Natural killer cell (primary cell): Measurements from ENCODE around the gene RABL3. TPM values are rescaled to one million over a fixed set of nuclear protein-coding genes. Genes with fewer than 3 reads are reported as not detected.

Experiments
- ATAC-seq, 3 donors: fragments of 150-1000 bp in 2 of 3; fragments of 200-7000 bp in 1 of 3; cut with Tn5 transposase; 1 replicate in 1 of 3; 2 replicates in 2 of 3; pipeline ENCODE4 v1.10.0; 2021; ENCODE audit warnings: mild to moderate bottlenecking in 2 of 3, moderate library complexity in 2 of 3
- DNase-seq, 2 donors: peaks; one replicate each; pipeline versions ENCODE4 v3.0.0 to v3.0.0-alpha.2; 2013 to 2021; ENCODE audit warnings: mixed read lengths in 1 of 2
- H3K27ac ChIP-seq: one replicate; pipeline ENCODE4 v1.5.1; 2013; ENCODE audit warnings: mild to moderate bottlenecking, low read length
- H3K27me3 ChIP-seq: one replicate; pipeline ENCODE4 v1.6.1; 2013; ENCODE audit warnings: low read length; ENCODE audit not compliant: control insufficient read depth, insufficient read depth
- H3K36me3 ChIP-seq: one replicate; pipeline ENCODE4 v1.6.1; 2013; ENCODE audit warnings: low read length; ENCODE audit not compliant: control insufficient read depth, insufficient read depth
- H3K4me1 ChIP-seq: one replicate; pipeline ENCODE4 v1.6.1; 2013; ENCODE audit warnings: low read length; ENCODE audit not compliant: control insufficient read depth, insufficient read depth
- H3K4me3 ChIP-seq: one replicate; pipeline ENCODE4 v1.5.1; 2013; ENCODE audit warnings: low read length
- H3K9me3 ChIP-seq: one replicate; pipeline ENCODE4 v1.6.1; 2013; ENCODE audit warnings: low read length; ENCODE audit not compliant: control insufficient read depth, insufficient read depth
- H3K27ac Mint-ChIP-seq, 2 donors: one replicate each; pipeline ENCODE4 v1.8.0; 2022; ENCODE audit warnings: mild to moderate bottlenecking in 2 of 2, mixed read lengths in 2 of 2, moderate library complexity in 1 of 2
- H3K27me3 Mint-ChIP-seq, 2 donors: one replicate each; pipeline ENCODE4 v1.8.0; 2022; ENCODE audit warnings: low read depth in 2 of 2, mixed read lengths in 2 of 2
- H3K36me3 Mint-ChIP-seq: one replicate; pipeline ENCODE4 v1.8.0; 2022; ENCODE audit warnings: mixed read lengths
- H3K4me1 Mint-ChIP-seq, 2 donors: one replicate each; pipeline ENCODE4 v1.8.0; 2022; ENCODE audit warnings: mixed read lengths in 2 of 2
- H3K4me3 Mint-ChIP-seq: one replicate; pipeline ENCODE4 v1.8.0; 2022; ENCODE audit warnings: mild to moderate bottlenecking, moderate library complexity, mixed read lengths
- H3K9me3 Mint-ChIP-seq, 2 donors: one replicate each; pipeline ENCODE4 v1.8.0; 2022; ENCODE audit warnings: mixed read lengths in 2 of 2
- CTCF ChIP-seq: fragments of 200-600 bp; IDR thresholded peaks from one replicate; pipeline ENCODE4 v1.8.0; 2022; ENCODE audit warnings: antibody characterized with exemption
- WGBS: methylation state at CpG from one replicate; pipeline ENCODE4 v1.1.7; 2013; ENCODE audit warnings: missing lambda C conversion rate; ENCODE audit not compliant: insufficient coverage; 5-methylcytosine and 5-hydroxymethylcytosine counted together
- intact Hi-C: fragments of 100-400 bp; cut with micrococcal nuclease; formaldehyde crosslinking; loops from one replicate; pipeline ENCODE4 v1.14.2; 2022
- total RNA-seq, 4 donors: library from RNA; stranded (reverse); fragments of 120-200 nt in 1 of 4; gene quantifications; one replicate each; pipeline versions ENCODE4 v1.2.3 to v1.2.4, GENCODE V29; 2013 to 2022

The RABL3 gene
- total RNA-seq, 3 donors from 2014 or later (not counting 1 experiment from before 2014, with no cell fraction given) = 11.7 to 18.4 (median 16.7) TPM

- intact Hi-C loops = no loop called here
Measured at GRCh38 chr3:120681506-120682038, 60.7 kb downstream of the RABL3 start.

GRCh38 chr3:120681018-120681417 lies 61.3 kb downstream of the RABL3 start:
- Histone ChIP-seq H3K9me3 (no peaks in the 10 kb centered on the region), H3K4me3 (no peak overlapping the region), H3K27me3 (no peaks in the 10 kb centered on the region), H3K4me1 (no peaks in the 10 kb centered on the region), H3K27ac (no peak overlapping the region), H3K36me3 (no peaks in the 10 kb centered on the region)
- H3K27ac Mint-ChIP-seq = no peak overlapping the region
- no peak overlapping the region for H3K4me3 Mint-ChIP-seq
- DNase-seq (no peak), ATAC-seq (no peak)
- H3K9me3 Mint-ChIP-seq = no peaks in the 10 kb centered on the region
- intact Hi-C loops = no loop called here
- peaks cover 4 to 19% of the 10 kb centered on the region in 2 donors for H3K27me3 Mint-ChIP-seq
- H3K36me3 Mint-ChIP-seq = no peaks in the 10 kb centered on the region
- WGBS = 93% methylated on average over 1 of the region's 2 CpGs
- no peak for TF ChIP-seq CTCF
- H3K4me1 Mint-ChIP-seq = peaks cover 5 to 6% of the 10 kb centered on the region in 2 donors

More at GRCh38 chr3:120681506-120682038, 60.7 kb downstream of the RABL3 start:
- H3K9me3 ChIP-seq = no peaks in the 10 kb centered on the region
- no peaks in the 10 kb centered on the region for H3K36me3 Mint-ChIP-seq
- H3K4me3 ChIP-seq = no peak overlapping the region
- H3K27ac Mint-ChIP-seq = no peak overlapping the region
- no peak for TF ChIP-seq CTCF
- H3K4me1 Mint-ChIP-seq = peaks cover 5 to 6% of the 10 kb centered on the region in 2 donors
- 95% methylated on average over 4 of the region's 4 CpGs for WGBS
- H3K4me3 Mint-ChIP-seq = no peak overlapping the region
- ATAC-seq = no peak
- no peak for DNase-seq
- H3K27ac ChIP-seq = no peak overlapping the region
- no peaks in the 10 kb centered on the region for H3K36me3 ChIP-seq
- H3K27me3 ChIP-seq = no peaks in the 10 kb centered on the region
- H3K4me1 ChIP-seq = no peaks in the 10 kb centered on the region
- no peaks in the 10 kb centered on the region for H3K9me3 Mint-ChIP-seq
- H3K27me3 Mint-ChIP-seq = peaks cover 4 to 14% of the 10 kb centered on the region in 2 donors

GRCh38 chr3:120680193-120680894 lies 62.0 kb downstream of the RABL3 start:
- no peak for DNase-seq
- H3K27ac ChIP-seq = no peak overlapping the region
- H3K4me1 Mint-ChIP-seq = peaks cover 5 to 6% of the 10 kb centered on the region in 2 donors
- no peak overlapping the region for H3K4me3 Mint-ChIP-seq
- no peak for TF ChIP-seq CTCF
- ATAC-seq = no peak
- no peaks in the 10 kb centered on the region for H3K9me3 ChIP-seq
- no peaks in the 10 kb centered on the region for H3K9me3 Mint-ChIP-seq
- H3K36me3 ChIP-seq = no peaks in the 10 kb centered on the region
- H3K27me3 Mint-ChIP-seq = peaks cover 4 to 25% of the 10 kb centered on the region in 2 donors
- H3K36me3 Mint-ChIP-seq = no peaks in the 10 kb centered on the region
- H3K27me3 ChIP-seq = no peaks in the 10 kb centered on the region
- no peak overlapping the region for H3K27ac Mint-ChIP-seq
- intact Hi-C loops = no loop called here
- no peak overlapping the region for H3K4me3 ChIP-seq
- H3K4me1 ChIP-seq = no peaks in the 10 kb centered on the region
- 98% methylated on average over 2 of the region's 3 CpGs for WGBS
